Osteoblast (primary cell): ENCODE data around the gene CPEB3. TPM values are rescaled to one million over a fixed set of nuclear protein-coding genes. Genes with fewer than 3 reads are reported as not detected.

Experiments
- DNase-seq: peaks from one replicate; pipeline ENCODE4 v3.0.0; 2011; ENCODE audit warnings: low spot score, mixed read lengths; ENCODE audit not compliant: insufficient read length; ENCODE audit errors: missing footprints
- H2AFZ ChIP-seq: 2 replicates; pipeline ENCODE4 v1.6.0; 2011; ENCODE audit warnings: mild to moderate bottlenecking, low read length
- H3K27ac ChIP-seq: 2 replicates; pipeline ENCODE4 v1.5.1; 2011; ENCODE audit warnings: mild to moderate bottlenecking, low read depth, low read length, moderate library complexity
- H3K27me3 ChIP-seq: 2 replicates; pipeline ENCODE4 v1.6.0; 2012; ENCODE audit warnings: mild to moderate bottlenecking, control low read depth, inconsistent platforms, low read length, moderate library complexity; ENCODE audit not compliant: insufficient read depth
- H3K36me3 ChIP-seq: 2 replicates; pipeline ENCODE4 v1.5.1; 2011; ENCODE audit warnings: mild to moderate bottlenecking, low read length, control low read depth, moderate library complexity; ENCODE audit not compliant: insufficient read depth
- H3K4me1 ChIP-seq: 2 replicates; pipeline ENCODE4 v1.5.1; 2011; ENCODE audit warnings: mild to moderate bottlenecking, low read length, control low read depth, moderate library complexity; ENCODE audit not compliant: insufficient read depth
- H3K4me2 ChIP-seq: 2 replicates; pipeline ENCODE4 v1.6.0; 2011; ENCODE audit warnings: mild to moderate bottlenecking, low read length; ENCODE audit not compliant: insufficient read depth
- H3K4me3 ChIP-seq: fragments of 200-600 bp; sonication (generic); 3 replicates; pipeline ENCODE4 v1.5.1; 2012; ENCODE audit warnings: mild to moderate bottlenecking, low read length, inconsistent platforms; ENCODE audit not compliant: insufficient read depth
- H3K79me2 ChIP-seq: 2 replicates; pipeline ENCODE4 v1.6.0; 2012; ENCODE audit warnings: mild to moderate bottlenecking, low read length, control low read depth, inconsistent platforms; ENCODE audit not compliant: insufficient read depth
- H3K9me3 ChIP-seq: 2 replicates; pipeline ENCODE4 v1.5.1; 2011; ENCODE audit warnings: low read depth, low read length, control low read depth
- H4K20me1 ChIP-seq: 2 replicates; pipeline ENCODE4 v1.6.0; 2012; ENCODE audit warnings: mild to moderate bottlenecking, low read length, control low read depth; ENCODE audit not compliant: insufficient read depth
- total RNA-seq: library from RNA; depleted of rRNA; stranded (reverse); fragments of >200 nt; gene quantifications from 2 replicates; pipeline ENCODE4 v1.2.3, GENCODE V29; 2012
- TF ChIP-seq, protein P1 (sequence below): IDR thresholded peaks from 2 replicates; pipeline ENCODE4 v1.5.1; 2011; ENCODE audit warnings: mild to moderate bottlenecking, low read depth, low read length, moderate library complexity; ENCODE audit errors: extremely low read depth

CPEB3 gene
- total RNA-seq, 1 donor: 1.1 TPM

DNA sequence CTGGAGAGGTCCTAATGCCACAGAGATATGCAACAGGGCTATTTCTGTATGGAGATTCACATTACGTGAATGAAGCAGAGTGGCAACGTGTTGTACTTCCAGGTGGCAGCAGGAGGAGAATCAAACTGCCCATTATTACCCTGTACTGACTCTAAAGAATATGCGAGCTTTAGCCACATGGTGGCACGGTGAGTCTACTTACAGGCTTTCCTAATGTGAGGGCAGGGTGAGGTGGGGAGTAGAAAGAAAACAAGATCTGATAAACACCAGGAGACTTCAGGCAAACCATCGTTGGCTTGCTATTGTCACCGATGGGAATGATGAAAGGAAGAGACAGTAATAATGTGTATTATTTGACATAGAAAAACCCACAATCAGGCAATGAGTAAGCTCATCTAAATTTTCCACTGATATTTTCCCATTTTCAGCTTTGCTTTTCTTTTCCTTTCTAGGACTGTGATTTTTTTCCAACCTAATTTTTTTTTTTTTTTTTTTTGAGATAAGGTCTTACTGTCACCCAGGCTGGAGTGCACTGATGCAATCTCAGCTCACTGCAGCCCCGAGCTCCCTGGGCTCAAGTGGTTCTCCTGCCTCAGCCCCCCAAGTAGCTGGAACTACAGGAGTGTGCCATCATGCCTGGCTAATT, 203.0 kb downstream of the CPEB3 start:
- Histone ChIP-seq H3K27me3 (no peaks in the 10 kb centered on the region), H3K4me1 (no peaks in the 10 kb centered on the region), H3K4me2 (peak overlapping the region; percentile 63), H4K20me1 (no peaks in the 10 kb centered on the region), H3K9me3 (no peaks in the 10 kb centered on the region), H3K4me3 (peak overlapping the region; percentile 39), H3K27ac (no peak overlapping the region), H3K79me2 (no peaks in the 10 kb centered on the region), H3K36me3 (no peaks in the 10 kb centered on the region), H2AFZ (peak overlapping the region; percentile 63)
- TF ChIP-seq, protein P1, sequence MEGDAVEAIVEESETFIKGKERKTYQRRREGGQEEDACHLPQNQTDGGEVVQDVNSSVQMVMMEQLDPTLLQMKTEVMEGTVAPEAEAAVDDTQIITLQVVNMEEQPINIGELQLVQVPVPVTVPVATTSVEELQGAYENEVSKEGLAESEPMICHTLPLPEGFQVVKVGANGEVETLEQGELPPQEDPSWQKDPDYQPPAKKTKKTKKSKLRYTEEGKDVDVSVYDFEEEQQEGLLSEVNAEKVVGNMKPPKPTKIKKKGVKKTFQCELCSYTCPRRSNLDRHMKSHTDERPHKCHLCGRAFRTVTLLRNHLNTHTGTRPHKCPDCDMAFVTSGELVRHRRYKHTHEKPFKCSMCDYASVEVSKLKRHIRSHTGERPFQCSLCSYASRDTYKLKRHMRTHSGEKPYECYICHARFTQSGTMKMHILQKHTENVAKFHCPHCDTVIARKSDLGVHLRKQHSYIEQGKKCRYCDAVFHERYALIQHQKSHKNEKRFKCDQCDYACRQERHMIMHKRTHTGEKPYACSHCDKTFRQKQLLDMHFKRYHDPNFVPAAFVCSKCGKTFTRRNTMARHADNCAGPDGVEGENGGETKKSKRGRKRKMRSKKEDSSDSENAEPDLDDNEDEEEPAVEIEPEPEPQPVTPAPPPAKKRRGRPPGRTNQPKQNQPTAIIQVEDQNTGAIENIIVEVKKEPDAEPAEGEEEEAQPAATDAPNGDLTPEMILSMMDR: peak; percentile 91
- DNase-seq: peak; percentile 83

DNA sequence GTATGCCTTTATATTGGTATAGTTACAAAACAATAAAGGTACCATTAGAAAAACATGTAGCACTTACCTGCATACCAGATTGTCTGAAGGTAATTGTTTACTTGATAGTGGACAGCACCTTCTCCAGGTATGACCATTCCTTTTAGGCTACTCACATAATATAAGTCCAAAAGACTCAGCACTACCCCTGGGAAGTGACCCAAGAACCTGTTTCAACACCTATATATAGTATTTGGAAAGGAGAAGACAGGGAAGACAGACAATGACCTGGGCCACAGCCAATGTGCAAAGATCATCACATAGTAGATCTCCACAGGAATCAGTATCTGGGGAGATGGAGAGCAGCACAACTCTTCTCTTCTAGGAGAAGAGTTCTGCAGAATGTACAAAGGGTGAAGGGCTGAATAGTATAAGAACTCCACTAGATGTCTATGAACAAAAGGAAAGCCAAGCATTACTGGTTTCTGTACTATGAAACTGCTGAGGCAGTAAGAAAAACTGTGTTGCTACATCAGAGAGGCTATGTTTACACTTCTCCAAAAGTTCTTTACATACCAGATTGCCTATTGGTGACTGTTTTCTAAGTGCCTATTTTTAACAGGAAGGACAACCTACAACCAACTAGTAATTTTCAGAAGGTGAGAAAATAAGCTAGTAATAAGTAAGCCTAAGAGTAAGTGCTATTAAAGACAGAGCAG, 208.1 kb downstream of the CPEB3 start:
- H3K79me2 ChIP-seq: no peaks in the 10 kb centered on the region
- H3K4me3 ChIP-seq: no peak overlapping the region
- no peaks in the 10 kb centered on the region for H3K4me1 ChIP-seq
- no peak for DNase-seq
- no peaks in the 10 kb centered on the region for H3K9me3 ChIP-seq
- H3K27ac ChIP-seq: no peak overlapping the region
- no peaks in the 10 kb centered on the region for H3K36me3 ChIP-seq
- no peak overlapping the region for H3K4me2 ChIP-seq
- H3K27me3 ChIP-seq: no peaks in the 10 kb centered on the region
- H2AFZ ChIP-seq: no peak overlapping the region
- TF ChIP-seq, protein P1: no peak
- no peaks in the 10 kb centered on the region for H4K20me1 ChIP-seq

DNA sequence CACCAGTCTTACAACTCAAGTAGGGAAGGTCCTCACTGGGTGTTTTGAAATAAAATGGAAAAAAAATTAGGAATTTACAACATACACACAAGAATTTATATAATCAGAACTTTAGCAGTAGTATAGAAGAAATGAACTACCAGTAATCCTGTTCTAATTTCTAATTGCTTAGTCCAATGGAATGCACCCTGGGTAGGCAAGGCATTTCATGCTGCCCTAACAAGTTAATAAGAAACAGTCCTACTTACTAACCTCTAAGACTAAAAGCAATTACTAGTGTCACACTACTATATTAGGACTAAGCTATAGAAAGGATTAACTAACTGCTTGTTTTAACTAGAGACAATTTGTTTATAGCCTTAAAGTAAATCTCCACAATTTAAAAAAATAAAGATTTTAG, 209.2 kb downstream of the CPEB3 start:
- Histone ChIP-seq H3K9me3 (no peaks in the 10 kb centered on the region), H3K4me2 (no peak overlapping the region), H3K4me1 (no peaks in the 10 kb centered on the region), H3K27me3 (no peaks in the 10 kb centered on the region), H3K4me3 (no peak overlapping the region), H3K79me2 (no peaks in the 10 kb centered on the region), H2AFZ (no peak overlapping the region), H3K36me3 (no peaks in the 10 kb centered on the region), H4K20me1 (no peaks in the 10 kb centered on the region), H3K27ac (no peak overlapping the region)
- TF ChIP-seq, protein P1: no peak
- no peak for DNase-seq

DNA sequence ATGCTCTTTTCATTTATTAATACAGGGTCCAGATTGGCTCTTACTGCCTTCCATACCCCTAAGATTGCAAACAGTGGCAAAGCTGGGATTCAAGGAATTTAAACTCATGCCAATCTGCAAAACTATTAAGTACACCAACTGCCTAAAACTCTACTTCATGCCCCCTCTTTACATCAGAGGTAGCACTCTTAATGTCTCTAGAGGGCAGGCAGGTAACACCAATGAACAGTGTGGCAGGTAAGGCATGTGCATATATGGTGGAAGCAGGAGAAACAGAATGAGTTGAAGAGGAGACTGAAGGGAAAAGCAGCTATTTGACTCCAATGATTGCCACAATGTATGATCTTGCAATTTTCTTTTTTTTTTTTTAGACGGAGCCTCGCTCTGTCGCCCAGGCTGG, 210.6 kb downstream of the CPEB3 start:
- Histone ChIP-seq H3K4me3 (no peak overlapping the region), H3K79me2 (no peaks in the 10 kb centered on the region), H3K36me3 (no peaks in the 10 kb centered on the region), H2AFZ (no peak overlapping the region), H3K9me3 (no peaks in the 10 kb centered on the region), H3K4me1 (no peaks in the 10 kb centered on the region), H4K20me1 (no peaks in the 10 kb centered on the region), H3K4me2 (no peak overlapping the region), H3K27ac (no peak overlapping the region), H3K27me3 (no peaks in the 10 kb centered on the region)
- DNase-seq: no peak
- TF ChIP-seq, protein P1: no peak
